ENCODE data around the gene SMCO4.

SMCO4 gene

DNA sequence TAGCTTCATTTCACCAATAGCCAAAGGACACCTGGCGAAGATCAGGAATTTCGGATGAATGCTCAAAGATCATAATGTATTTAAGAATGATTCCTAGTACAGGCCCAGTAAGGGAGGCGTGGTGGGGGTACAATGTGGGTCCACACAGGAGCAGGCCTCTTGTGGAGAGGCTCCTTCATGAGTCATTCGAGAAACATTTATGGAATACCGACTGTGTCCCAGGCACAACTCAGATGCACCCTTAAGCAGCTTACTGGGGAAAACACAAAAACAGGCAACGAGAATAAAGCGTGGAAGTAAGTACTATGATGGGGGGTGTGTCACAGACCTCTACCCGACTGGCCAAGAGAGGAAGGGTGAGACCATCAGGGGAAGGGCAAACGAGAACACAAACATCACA is 44.5 kb downstream of the SMCO4 start:
- no peak for DNase-seq

DNA sequence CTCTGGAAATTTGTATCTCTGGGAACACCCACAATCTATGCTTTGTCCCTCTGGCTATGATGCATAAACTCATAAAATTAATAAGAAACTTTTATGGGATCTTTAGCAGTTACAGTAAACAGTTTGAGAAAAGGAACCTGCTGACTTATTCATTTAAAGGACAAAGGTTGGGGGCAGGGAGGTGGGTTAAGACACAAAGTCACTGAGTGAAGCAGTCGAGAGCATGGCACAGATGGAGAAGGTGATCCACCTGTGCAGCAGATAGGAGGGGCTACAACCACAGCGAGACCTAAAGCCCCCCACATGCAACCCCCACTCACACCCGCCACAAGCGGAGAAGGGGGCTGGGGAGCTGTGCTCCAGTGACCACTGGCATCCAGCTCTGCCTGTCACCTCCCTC is 45.0 kb downstream of the SMCO4 start:
- no peak for DNase-seq

DNA sequence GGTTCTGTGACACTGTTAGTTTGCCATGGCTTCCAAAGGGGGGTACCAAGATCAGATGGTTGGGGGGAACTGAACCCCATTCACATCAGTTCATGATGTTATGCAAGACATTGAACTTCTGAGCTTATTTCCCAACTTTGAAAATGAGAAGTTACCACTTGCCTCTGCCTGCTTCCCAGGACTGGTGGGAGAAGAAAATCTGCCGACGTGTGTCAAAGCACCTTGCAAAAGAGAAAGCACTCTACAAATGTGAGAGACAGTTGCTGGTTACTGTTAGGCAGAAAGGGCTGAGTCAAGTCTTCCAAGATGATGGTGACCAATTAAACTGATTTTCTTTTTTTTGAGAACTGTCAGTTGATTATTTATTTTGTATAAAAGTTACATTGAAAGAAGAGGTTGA is 45.6 kb downstream of the SMCO4 start:
- DNase-seq, result no peak

DNA sequence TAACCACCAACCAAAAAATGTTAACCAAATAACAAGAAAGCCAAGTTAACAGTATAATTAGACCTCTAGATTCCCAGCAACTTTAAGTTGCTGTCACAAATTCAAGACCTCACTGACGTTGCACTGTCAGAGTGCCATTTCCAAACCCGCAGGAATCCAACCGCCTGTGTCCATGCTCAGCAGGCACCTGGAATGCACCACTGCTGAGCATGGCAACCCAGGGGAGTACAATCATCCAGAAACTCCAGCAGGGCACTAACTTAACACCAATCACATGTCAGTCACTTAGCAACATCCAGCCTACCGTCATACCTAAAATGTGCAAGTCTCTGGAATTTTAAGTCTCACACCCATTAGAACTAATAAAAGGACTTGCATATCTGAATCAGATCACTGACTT is 48.8 kb downstream of the SMCO4 start:
- DNase-seq, result no peak

DNA sequence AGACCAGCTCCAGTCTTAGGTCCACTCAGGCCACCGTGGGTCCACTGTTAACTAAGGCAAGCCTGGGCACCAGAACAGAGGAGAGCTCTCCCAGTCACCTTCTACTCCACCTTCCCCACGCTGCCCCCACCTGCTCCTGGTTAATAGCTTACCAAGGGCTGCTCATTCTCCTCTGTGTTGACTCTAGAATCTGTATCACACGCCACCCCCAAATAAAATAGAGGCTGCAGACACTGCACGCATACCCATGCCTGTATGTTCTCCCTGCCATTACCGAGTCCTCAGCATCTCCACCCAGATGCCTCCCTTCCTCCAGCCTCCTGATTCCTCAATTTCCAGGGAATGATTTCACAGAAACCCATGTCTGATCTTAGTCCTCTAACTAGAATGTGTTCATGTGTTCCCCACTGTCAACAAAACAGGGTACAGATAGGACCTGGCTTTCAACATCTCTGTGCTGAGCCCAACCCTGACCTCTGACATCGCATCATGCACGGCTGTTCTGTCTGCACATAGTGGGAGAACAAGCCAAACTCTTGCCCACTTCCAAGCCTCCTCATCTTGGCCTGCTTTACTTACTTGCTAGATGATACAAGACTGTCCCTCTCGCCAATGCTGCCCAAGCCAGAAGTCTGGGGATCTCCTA is 49.8 kb downstream of the SMCO4 start:
- no peak for DNase-seq

DNA sequence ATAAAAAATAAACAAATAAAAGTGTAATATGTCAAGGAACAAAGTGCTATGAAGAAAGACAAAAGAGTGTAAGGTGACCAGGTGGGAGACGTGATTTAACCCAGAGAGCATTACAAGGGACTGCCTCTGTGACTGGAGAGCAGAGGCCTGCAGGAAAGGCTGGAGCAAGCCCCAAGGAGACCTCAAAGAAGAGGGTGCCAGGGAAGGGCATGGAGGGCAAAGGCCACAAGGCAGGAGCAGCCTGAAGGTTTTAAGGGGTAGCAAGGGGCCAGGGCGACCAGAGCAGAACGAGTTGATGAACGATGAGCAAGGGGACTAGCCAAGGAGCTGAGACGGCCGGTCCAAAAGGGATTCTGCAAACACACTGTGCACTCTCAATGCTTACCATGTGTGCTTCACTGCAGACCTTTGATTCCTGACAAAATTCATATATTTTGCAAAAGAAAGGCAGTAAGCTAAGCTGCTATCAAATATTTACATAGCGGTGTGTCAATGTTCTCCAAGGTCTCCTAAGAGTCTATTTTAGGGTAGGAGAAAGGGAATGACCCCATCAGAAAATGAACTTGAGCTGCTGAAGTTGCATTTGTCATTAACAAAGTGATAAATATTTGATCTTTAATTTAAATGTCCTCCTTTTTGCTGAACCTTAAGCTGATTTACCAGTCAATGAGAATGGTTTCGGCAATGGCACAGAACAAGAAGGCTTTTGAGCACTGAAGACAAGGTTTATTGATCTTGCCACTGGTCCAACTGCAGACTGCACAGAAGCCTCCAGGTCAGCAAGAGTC is 50.5 kb downstream of the SMCO4 start:
- no peak for DNase-seq

DNA sequence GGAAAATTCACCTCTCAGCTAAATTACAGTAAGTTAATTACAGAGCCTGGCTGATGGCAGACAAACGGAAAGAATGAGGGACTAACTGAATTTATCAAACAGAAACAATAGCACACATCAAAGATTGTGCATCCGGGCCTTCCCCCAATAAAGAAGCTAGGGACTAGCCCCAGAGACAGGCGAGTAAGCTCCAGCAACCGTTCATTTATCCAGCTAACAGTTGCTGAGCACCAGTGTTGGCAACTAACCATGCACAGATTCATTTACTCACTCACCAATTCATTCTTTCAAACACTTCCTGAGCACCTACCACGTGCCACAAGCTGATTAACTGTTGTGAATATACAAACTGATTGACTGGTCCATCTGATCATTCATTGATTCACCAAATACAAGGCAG is 51.2 kb downstream of the SMCO4 start:
- no peak for DNase-seq

DNA sequence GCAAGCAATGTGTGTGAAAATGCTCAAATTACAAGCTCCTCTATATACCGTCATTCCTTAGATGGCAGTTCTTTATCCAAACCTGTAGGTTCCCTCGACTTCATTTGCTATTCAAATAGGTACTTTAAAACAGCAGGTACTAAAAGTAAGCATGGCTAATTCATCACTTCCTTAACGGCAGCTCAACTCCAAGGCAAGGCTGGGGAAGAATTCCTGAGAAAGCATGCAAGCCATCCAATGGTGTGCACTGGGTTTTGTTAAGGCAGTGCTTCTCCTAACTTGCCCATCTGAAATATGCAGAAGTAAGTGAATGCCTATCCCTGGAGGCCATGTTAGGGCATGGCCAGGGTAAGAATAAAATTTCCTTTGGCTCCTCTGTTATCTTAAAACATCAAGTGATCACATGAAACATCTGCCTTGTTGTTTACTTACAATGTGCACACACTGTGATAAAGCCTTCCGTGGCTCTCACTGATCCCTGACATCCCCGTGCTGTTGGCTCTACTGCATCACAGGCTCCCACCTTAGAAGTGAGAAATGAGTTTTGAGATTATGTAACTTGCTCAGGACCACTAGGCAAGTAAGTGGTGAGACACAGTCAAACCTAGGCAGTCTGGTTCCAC is 52.1 kb downstream of the SMCO4 start:
- DNase-seq, result no peak

DNA sequence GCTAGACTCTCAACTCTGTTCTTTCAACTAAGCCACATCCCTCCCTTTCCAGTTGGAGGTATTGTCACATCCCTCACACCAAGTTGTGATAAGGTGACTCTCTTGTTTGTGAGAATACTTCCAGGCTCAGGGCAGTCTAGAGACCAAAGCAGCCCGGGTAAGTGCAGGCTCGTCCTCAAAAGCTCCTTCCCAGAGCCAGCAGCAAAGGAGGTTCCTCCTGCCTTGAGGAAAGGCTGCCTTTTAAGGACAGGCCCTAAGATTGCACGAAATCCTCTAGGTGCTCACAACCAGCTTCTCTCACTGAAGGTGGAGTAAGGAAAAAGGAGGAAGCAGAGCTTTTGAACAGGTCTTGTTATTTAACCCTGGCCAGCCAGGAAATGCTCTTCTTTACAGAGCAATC is 53.4 kb downstream of the SMCO4 start:
- no peak for DNase-seq

DNA sequence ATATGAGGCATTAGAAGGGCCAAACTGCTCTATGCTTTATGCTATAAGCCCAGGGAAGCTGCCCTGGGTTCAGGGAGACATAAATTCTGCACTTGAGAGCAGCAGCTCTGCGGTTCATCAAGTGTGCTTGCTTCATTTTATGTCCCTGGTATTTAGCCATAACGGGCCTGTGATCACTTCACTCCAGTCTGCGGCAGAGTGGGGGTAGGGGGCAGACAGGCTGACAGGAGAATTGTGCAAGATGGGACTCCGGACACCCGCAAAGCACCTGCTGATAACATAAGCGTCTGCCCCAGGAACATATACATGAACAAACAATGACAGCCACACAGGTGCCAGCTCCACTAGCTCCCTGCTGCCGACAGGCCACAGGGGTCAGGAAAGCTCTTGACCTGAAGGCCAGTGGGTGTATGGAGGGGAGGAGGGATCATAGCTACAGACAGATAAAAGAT is 56.1 kb downstream of the SMCO4 start:
- DNase-seq, result no peak

DNA sequence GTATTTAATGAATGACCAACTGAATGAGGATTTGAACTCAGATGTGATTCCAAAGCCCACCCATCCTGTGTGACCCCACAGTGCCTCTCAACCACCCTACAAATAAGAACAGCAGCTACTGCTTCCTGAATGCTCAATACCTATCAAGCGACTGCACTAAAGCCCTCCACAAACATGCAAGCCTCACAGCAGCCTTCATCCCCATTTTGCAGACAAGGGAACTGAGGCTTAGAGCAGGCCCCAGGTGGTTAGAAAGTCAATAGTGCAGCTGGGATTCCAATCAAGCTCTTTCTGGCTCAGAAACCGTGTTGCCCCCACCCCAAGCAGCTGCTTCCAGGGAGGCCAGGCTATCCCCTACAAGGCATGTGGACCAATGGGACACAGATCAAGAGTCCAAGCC is 57.2 kb downstream of the SMCO4 start:
- no peak for DNase-seq

DNA sequence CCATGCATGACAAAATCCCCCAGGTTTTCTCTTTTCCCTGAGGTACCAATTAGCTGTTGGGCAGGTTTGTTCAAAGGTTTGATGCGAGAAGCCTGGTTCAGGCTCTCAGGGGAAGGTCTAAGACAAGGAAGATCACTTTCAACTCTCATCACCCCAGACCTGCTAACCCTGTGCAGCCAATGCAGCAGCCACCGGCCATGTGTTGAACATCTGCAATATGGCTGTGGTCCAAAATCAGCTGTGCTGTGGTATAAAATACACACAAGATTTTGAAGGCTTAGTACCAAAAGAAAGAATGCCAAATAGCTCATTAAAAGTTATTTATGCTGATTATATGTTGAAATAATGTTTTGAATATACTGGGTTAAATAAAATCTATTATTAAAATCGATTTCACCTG is 58.5 kb downstream of the SMCO4 start:
- DNase-seq, result no peak

DNA sequence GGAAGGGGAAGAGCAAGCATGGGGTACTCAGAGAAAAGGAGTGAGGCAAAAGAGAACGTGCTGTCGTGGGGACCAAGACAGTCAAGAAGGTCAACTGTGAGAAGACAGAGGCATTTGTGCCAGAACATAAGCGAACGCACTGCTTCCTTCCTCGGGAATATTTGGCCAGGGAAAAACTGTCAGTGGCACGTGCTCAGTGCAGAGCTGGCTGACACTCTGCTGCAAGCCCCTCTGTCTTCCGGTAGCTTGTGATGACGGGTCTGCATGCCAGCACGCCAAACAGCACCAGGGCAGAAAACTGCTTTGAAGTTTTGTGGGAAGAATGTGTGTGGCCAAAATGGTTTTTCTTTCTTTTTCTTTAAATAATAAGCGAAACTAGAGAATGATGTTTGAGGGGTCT is 60.6 kb downstream of the SMCO4 start:
- DNase-seq, result no peak

DNA sequence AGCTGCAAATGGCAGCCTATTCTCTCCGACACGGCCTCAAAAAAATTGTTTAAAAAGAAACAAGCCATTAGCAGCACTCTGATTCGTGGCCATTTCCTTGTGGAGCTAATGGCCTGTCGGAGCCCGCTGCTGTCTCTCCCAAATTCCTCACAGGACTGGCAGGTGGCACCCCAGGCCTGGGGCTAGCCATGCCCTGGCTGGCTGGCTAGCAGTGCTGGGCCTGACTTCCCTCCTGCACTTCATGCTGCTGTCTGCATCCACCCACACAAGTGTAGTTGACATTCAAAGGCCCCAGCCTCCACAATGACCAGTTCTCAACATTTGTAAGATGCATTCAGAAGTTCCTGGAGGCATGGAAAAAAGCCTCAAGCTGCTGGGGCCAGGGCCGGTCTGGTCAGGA is 61.5 kb downstream of the SMCO4 start:
- DNase-seq, result no peak

DNA sequence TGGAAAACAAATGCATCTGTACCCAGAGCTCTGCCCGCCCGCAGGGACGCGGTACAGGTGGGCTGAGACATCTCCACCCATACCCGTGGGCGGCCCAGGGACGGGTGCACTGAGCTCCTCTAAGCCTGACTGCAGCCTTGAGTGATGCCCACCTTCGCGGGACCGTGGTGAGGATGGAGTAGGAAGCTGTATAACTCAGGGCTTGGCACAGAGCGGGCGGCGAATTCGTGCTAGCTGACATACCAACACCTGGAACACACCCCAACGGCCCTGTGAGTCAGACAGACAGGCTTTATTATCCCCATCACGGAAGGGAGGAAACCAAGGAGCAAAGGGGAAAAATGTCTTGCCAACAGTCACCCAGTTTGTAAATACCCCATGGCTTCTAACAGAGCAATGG is 61.9 kb downstream of the SMCO4 start:
- no peak for DNase-seq

DNA sequence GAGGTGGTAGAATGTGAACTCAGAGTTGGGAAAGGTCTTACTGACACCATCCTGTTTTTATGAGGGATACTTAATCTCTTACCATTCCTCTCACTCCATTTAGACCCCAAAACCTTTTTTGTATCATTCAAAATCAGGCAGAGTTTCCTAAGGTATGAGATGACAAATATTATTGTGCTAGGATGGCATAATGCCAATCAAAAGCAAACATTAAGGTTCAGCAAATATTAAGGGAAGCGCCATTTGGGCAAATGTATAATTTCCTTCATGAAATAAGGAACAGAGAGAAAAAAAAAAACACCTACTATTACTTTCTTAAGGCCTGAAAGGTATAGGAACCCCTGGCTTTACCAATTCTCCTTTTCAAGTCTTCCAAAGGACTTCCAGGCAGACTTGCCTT is 62.4 kb downstream of the SMCO4 start:
- DNase-seq, result no peak

DNA sequence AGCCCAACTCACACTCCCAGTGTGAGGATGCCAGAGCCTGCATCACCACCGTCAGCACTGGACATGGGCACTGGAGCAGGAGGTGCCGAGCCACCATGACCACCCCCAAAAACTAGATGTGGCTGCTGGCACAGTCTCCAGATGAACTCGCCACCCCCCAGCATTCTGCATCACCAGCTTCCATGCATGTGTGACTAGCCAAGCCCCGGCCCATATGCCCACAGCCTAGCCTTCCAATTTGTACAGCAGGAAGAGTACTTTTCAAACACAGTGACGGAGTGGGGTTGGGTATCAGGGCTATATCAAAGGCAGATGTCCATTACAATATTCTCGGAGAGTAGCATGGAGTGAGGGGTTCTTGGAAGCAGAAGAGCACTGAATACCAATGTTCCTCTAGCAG is 62.9 kb downstream of the SMCO4 start:
- no peak for DNase-seq

DNA sequence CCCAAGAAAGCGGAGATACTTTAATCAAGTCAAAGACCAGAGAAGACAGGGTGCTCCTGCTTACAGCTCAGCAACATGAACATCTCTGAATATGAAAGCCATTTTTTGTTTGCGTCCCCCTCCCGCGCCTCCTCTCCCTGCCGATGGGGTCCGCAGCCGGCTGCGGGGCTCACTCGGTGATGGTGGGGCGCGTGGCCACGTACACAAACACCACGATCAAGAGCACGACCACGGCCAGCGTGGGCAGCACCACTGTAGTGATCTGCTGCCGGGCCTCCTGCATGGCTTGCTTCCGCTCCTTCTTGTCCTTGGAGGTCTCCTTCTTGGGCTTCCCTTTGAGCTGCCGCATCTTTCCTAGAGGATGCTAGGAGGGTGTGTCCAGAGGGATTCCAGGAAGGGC is 64.3 kb downstream of the SMCO4 start:
- DNase-seq, result no peak

DNA sequence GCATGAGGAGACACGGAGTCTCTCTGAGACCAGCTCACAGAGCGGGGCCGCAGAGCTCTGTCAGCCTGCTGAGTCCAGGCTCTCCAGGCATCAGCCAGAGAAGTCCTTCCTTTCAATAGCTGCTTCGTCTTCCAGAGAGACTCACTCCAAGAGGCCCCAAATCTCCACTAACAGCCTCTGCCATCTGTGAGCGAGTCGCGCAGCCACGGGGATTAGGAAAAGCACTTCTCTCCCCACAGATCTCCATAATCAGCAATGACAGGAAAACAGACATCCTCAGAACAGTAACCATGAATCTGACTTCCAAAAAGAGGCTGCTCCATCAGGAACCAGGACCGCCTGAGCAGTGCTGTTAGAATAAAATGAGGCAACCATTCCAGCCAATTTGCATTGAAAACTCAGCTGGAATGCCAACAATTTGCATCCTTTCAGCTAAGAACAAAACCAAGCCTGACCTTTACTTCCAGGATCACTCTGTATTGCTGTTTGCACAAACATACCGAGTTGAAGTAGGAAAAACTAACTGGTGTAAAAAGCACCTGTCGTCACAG is 65.4 kb downstream of the SMCO4 start:
- DNase-seq, result no peak

DNA sequence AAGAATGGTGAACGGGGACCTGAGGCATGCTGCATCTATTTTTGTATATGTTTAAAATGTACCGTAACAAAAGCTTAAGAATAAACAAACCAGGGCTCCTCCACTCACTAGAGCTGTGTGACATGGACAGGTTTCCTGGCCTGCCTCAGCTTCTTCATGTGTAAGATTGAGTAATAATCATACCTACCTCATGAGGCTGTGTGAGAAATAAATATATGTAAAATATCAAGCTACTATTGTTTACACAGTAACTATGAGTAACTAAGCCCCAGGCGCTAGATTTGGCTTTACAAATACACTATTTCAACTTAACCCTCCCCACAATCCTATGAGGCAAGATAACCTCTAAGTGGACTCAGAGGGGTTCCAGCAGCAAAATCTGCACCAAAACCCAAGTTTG is 66.4 kb downstream of the SMCO4 start:
- DNase-seq, result no peak

DNA sequence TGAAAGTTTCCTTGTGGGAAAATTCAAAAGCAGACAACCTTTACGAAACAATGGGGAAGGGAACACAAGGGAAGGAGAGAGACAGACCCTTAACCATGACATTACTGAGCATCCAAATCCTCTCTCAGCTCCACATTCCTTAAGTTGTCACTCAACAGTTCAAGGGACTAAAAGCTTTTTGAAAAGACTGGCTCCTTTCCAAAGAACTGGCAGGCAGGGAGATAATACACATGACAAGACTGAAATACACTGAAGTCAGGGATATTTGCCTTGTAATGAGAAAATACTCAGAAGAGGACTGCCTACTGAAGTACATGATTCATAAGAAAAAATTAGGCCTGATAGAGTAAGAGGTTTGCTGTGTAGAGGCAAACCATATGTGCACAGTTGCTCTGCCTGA is 69.1 kb downstream of the SMCO4 start:
- DNase-seq, result no peak

DNA sequence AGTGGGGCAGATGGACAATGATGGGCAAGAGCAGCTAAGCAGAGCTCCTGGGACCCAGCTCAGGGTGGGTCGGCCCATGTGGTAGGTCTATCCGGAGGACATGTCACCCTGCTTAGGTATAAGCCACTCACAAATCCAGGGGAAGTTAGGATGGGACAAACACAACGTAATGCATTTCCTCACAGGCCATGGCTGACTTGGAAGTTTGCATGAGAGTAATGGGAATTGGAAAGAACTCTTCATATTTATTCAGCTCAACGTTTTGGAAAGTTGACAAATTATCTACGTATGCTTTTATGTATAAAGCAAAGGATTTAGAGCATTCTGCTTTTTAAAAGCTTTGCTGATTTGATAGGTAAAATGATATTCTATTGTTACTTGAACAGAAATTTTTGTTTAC is 74.9 kb downstream of the SMCO4 start:
- no peak for DNase-seq

DNA sequence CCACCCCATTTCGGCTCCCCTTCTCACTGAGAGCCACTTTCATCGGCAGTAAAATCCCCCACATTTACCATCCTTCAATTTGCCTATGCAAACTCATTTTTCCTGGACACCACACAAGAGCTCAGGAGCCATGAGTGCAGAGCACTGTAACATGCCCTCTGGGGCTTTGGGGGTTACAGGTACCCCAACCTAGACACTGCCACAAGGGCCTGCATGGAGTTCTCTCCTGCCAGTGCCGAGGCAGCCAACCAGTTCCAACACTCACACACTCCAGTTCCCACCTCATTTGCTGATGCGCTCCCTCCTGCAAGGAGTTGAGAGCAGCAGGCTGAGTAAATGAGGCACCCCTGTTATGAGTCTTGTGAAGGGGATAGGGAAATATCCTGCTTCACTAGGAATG is 76.1 kb downstream of the SMCO4 start:
- no peak for DNase-seq

DNA sequence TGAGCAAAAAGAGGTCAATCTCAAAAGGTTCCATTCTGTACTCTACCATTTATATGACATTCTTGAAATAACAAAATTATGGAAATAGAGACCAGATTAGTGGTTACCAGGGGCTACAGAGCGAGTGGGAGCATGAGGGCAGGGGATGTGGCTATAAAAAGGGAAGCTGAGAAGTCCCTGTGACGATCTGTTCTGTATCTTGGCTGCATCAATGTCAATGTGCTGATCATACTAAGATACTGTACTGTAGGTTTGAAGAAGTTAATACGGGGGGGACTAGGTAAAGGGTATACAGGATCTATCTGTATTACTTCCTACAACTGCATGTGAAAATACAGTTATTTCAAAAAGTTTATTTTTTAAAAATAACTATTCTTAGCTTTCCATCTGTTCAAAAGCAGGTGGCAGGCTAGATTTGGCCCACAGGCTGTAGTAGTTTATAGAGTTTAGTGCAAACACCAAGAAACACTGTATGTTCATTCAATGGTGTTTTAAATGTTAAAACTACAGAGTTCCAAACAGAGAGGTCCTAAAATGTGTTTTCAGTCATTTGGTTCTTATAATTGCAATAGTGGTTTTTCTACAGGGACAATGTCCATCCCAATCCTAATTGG is 78.2 kb downstream of the SMCO4 start:
- no peak for DNase-seq
